Measurements from ENCODE around the gene ACTR5.
"Not testable (repeated sequence)": the region's sequence is repeated elsewhere in the genome, so short reads cannot be mapped to it uniquely, and the experiment has no call there.

ACTR5 gene

GRCh38 chr20:38804682-38805501 lies 56.6 kb downstream of the ACTR5 start:
- no peak for DNase-seq (ENCODE audit: low read depth)

DNA sequence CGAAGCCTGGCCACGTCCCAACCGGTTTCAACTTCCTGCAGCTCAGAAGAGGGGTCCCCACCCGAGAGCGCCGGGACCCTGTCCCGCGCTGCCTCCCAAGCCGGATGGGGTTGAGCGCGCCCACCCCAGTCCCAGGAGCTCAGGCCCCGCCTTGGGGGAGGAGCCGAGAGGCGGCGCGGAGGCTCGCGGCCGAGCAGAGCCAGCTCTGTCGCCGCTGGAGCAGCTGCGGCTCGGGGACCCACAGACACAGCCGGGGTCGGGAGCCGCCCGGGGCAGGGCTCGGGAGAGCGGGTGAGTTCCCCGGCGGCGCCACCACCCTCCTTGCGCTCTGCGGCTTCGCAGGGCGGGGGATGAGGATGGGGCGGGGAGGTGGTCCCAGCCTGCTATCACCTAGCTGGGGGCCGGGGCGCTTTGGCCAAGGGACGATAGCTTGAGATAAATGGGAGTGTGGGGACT lies 57.3 kb downstream of the ACTR5 start, which contains the start of gene PPP1R16B:
Gene PPP1R16B, plus strand, starts transcription at position 196 of the 456 bp plus-strand sequence. CDS start 30,229 bp downstream, outside the sequence.
- no peak for DNase-seq (ENCODE audit: low read depth)

DNA sequence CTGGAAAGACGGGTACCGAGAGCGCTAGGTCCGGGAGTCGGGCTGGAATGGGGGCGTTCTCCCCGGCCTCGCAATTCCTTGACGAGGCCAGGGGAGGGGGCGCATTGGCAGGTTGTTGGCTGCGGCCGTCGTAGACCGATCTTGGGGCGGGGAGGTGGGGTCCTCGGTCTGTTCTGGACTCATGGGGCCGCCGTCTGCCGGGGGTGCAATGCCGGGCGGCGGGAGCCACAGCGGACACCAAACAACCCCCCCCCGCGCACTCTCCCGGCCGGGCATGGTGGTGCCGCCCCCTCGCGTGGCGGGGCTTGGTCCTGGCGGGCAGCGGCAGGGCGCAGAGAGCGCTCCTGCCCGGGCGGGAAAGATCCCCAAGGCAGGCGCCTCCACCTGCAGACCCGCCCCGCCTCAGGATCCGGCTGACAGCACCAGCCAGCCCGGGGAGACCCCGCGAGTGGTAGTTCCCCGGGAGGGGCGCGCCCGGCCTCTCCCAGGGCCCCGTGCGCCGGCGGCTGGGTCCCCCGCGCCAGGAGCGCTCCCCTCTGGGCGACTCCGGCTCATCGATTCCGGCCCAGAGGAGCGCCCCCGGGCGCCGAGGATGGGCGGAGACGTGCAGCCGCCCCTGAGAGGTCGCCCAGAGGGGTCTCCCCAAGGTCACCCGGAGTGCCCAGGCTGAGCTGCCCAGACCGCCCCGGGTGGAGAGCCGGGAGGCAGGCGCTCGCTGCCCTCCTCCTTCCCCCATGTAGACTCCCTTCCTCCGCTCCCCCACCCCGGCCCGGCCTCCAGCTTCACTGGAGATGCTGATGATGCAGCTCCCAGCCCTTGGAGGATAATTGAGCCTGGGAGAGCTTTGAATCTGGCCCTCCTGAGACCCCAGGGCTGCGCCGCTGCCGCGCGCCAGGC lies 57.9 kb downstream of the ACTR5 start:
- DNase-seq (ENCODE audit: low read depth), result no peak

- DNase-seq (ENCODE audit: low read depth), result no peak
Measured at GRCh38 chr20:38806855-38807655, 58.8 kb downstream of the ACTR5 start.

GRCh38 chr20:38809942-38810341 lies 61.7 kb downstream of the ACTR5 start:
- DNase-seq (ENCODE audit: low read depth), result no peak

DNA sequence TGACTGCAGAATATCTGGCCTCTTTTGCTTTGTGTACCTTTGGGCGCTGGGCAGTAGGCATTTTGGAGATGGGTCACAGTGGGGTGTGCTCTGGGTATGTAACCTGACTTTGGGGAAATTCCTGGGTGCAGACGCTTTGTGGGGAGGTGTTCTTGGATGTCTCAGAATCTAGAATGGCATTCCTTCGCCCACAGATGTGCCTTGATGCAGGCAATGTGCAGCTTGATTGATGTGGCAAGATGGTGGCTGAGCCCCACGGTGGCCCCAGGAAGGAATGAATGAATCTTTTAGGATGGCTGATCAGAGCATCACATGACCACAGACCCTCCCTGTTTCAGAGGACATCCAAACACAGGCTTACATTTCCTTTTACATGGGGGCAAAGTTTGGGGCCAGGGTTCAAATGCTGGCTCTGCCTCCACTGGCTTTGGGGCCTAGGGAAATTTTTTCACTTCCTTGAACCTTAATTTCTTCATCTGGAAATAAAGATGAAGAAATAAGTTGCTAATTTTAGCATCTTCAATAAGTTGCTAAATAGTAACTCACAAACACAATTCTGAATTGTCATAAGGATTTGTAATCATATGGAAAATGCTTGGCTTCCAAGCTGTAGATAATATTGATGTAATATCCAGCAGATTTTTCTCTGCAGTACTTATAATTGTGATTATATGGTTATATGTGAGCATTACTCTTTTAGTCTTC lies 62.8 kb downstream of the ACTR5 start:
- DNase-seq (ENCODE audit: low read depth), result no peak

DNA sequence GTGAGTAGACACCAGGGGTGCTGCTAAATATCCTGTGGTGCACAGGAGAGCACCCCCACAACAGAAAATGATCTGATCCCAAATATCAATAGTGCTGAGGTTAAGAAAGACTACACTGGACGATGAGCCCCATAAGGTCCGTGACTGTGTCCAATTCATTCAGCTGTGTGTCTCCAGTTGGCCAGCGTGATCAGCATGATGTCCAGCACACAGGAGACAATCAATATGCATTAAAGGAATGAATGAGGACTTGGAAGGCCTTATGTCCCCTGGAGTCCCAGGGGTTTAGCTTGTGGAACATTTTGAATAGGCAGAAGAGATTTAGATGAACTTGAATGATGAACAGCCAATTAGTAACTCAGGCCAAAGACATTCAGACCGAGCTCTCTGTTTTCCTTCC lies 63.5 kb downstream of the ACTR5 start:
- DNase-seq (ENCODE audit: low read depth), result no peak

DNA sequence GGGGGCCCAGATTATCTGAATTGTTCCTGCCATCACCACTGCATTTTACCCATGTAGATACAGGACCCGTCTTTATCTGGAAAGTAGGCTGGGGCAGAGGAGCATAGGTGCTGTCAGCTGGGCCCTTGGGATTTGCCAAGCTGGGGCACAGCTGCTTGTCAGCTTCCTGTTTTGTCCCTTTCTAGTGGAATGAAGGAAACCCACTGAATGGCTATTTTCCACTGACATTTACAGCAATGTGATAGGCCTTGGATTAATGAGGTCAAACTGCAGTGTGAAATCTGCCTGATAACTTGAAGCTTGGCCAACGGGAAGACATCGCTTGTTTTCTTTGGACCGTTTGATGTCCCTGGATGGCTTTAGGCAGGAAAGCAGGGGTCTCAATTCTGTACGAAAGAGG lies 63.9 kb downstream of the ACTR5 start:
- no peak for DNase-seq (ENCODE audit: low read depth)

DNA sequence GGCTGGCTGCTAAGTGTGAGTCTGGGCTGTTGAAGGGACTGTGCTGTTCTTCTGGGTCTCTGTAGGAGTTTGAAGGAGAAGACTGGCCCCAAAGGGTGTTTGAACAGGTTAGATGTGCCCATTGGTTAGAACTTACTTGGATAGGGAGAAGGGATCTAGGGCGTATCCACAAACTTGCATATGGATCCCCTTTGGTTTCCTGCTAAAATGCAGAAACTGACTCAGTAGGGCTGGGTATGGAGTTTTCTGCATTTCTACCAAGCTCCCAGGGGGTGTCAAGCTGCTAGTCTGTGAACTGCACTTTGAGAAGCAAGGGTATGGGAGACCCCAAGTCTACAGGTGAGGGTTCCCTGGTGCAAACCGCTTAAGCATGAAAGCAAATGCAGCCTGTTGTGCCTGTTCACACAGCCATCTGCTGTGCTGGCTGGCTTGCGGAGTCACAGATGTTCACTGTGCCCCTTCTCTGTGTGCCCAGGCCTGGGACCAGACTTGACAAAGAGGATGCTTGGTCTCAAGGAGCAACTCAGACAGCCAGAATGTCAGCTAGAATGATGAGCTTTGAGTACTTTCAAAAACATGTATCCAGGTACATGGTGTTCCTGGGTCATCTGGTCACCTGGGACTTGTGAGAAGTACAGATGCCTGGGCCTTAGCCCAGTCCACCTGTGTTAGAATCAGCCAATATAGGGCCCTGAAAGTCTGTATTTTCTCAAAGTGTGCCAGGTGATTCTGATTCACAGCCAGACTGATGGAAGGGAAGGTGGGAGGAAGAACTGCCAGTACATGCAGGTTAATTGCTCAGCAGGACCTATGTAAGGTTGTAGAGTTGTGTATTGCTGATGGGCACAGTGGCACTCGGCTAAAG lies 64.7 kb downstream of the ACTR5 start:
- no peak for DNase-seq (ENCODE audit: low read depth)

DNA sequence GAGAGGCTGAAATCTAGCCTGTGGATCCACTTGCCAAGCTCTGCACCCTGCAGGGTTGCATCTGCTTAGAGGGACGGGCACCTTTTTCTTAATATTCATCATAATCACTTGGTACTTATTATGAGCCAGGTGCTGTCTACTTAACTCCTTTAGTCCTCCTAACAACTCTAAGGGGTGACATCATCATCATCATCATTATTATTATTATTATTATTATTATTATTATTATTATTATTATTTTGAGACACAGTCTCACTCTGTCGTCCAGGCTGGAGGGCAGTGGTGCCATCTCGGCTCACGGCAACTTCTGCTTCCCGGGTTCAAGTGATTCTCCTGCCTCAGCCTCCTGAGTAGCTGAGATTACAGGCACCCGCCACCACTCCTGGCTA lies 65.3 kb downstream of the ACTR5 start:
- DNase-seq (ENCODE audit: low read depth), result not testable (repeated sequence)

GRCh38 chr20:38815446-38815845 lies 67.2 kb downstream of the ACTR5 start:
- no peak for DNase-seq (ENCODE audit: low read depth)

- no peak for DNase-seq (ENCODE audit: low read depth)
Measured at GRCh38 chr20:38818113-38819065, 70.1 kb downstream of the ACTR5 start.
